HG03097 (cell line): Measurements from ENCODE around the gene RABEPK.
"Not testable (repeated sequence)": the region's sequence is repeated elsewhere in the genome, so short reads cannot be mapped to it uniquely, and the experiment has no call there.

Experiments used
- ATAC-seq: cut with Tn5 transposase; IDR thresholded peaks from one replicate; pipeline ENCODE4 v1.9.1; 2021; ENCODE audit not compliant: unreplicated experiment, low FRiP score

Gene RABEPK

GRCh38 chr9:125190361-125190801 lies 10.0 kb upstream of the RABEPK start:
- no peak for ATAC-seq

GRCh38 chr9:125194466-125194865 lies 5.9 kb upstream of the RABEPK start:
- ATAC-seq, result not testable (repeated sequence)

GRCh38 chr9:125195591-125195990 lies 4.8 kb upstream of the RABEPK start:
- not testable (repeated sequence) for ATAC-seq

GRCh38 chr9:125202846-125203618 lies 2.7 kb downstream of the RABEPK start:
- no peak for ATAC-seq

- ATAC-seq, result no peak
Observed at GRCh38 chr9:125204477-125204876, 4.1 kb downstream of the RABEPK start.

- no peak for ATAC-seq
Observed at GRCh38 chr9:125214186-125214585, 13.8 kb downstream of the RABEPK start.

- no peak for ATAC-seq
Observed at GRCh38 chr9:125218621-125219020, 18.3 kb downstream of the RABEPK start.

- ATAC-seq, result not testable (repeated sequence)
Observed at GRCh38 chr9:125224858-125225257, 24.5 kb downstream of the RABEPK start.

- no peak for ATAC-seq
Observed at GRCh38 chr9:125227761-125228160, 27.4 kb downstream of the RABEPK start.

- no peak for ATAC-seq
Observed at GRCh38 chr9:125233678-125234077, 33.3 kb downstream of the RABEPK start.

GRCh38 chr9:125234099-125234498 lies 33.8 kb downstream of the RABEPK start:
- not testable (repeated sequence) for ATAC-seq

GRCh38 chr9:125235804-125236519 lies 35.6 kb downstream of the RABEPK start:
- ATAC-seq, result no peak

- not testable (repeated sequence) for ATAC-seq
Observed at GRCh38 chr9:125236520-125237159, 36.3 kb downstream of the RABEPK start.

GRCh38 chr9:125238127-125238914 lies 38.0 kb downstream of the RABEPK start:
- ATAC-seq, result no peak

- no peak for ATAC-seq
Observed at GRCh38 chr9:125238915-125239446, 38.6 kb downstream of the RABEPK start.

GRCh38 chr9:125239631-125240597 lies 39.6 kb downstream of the RABEPK start:
- ATAC-seq, result no peak

- ATAC-seq, result no peak
Observed at GRCh38 chr9:125240649-125240999, 40.3 kb downstream of the RABEPK start.

GRCh38 chr9:125241000-125241862 lies 40.9 kb downstream of the RABEPK start, which contains the start of gene HSPA5:
HSPA5 (minus strand) TSS chr9:125241343; CDS start chr9:125241126, 217 bp downstream.
- ATAC-seq, result peak; percentile 86
